ENCODE data around the gene HOXA9.

DNA sequence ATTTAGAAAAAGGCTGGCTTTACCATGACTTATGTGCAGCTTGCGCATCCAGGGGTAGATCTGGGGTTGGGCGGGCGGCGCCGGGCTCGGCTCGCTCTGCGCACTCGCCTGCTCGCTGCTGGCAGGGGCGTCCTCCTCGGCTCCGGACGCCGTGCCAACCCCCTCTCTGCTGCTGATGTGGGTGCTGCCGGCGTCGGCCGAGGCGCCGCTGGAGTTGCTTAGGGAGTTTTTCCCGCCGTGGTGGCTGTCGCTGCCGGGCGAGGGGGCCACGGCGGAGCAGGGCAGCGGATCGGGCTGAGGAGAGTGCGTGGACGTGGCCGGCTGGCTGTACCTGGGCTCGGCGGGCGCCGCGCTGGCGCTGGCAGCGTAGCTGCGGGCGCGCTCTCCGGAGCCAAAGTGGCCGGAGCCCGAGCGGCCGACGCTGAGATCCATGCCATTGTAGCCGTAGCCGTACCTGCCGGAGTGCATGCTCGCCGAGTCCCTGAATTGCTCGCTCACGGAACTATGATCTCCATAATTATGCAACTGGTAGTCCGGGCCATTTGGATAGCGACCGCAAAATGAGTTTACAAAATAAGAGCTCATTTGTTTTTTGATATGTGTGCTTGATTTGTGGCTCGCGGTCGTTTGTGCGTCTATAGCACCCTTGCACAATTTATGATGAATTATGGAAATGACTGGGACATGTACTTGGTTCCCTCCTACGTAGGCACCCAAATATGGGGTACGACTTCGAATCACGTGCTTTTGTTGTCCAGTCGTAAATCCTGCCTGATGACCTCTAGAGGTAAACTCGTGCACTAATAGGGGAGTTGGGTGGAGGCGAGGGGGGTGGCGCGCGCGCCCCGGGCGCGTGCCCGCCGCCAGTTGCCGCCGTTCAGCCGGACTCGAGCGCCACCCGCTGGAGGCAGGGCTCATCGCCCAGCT lies 22.1 kb downstream of the HOXA9 start, which contains the start of gene HOXA5:
- TF ChIP-seq, protein P1, sequence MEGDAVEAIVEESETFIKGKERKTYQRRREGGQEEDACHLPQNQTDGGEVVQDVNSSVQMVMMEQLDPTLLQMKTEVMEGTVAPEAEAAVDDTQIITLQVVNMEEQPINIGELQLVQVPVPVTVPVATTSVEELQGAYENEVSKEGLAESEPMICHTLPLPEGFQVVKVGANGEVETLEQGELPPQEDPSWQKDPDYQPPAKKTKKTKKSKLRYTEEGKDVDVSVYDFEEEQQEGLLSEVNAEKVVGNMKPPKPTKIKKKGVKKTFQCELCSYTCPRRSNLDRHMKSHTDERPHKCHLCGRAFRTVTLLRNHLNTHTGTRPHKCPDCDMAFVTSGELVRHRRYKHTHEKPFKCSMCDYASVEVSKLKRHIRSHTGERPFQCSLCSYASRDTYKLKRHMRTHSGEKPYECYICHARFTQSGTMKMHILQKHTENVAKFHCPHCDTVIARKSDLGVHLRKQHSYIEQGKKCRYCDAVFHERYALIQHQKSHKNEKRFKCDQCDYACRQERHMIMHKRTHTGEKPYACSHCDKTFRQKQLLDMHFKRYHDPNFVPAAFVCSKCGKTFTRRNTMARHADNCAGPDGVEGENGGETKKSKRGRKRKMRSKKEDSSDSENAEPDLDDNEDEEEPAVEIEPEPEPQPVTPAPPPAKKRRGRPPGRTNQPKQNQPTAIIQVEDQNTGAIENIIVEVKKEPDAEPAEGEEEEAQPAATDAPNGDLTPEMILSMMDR (optimal IDR thresholded peaks at IDR 0.05 in 1 of 3, IDR thresholded peaks at IDR 0.05 in 1 of 3, conservative IDR thresholded peaks at IDR 0.05 in 1 of 3; ENCODE audit: extremely low read depth in 1 of 3, insufficient read depth in 2 of 3, low read length in 3 of 3): peak in 2 of 3 experiments; percentile 73 to 78
- no peak for TF ChIP-seq EZH2 (IDR thresholded peaks at IDR 0.05; ENCODE audit: low read length)

Data from keratinocyte (primary cell).